ENCODE results near the gene GLT6D1.

GRCh38 chr9:135670721-135671590, 31.6 kb upstream of the GLT6D1 start:
- TF ChIP-seq CTCF (IDR thresholded peaks at IDR 0.05) (no peak), EZH2 (IDR thresholded peaks at IDR 0.05; ENCODE audit: borderline replicate concordance, insufficient read depth, low read depth, low read length, poor library complexity, severe bottlenecking) (no peak)
